GM19468 (cell line): ENCODE results near the gene GABRB2.

Experiments
- ATAC-seq: cut with Tn5 transposase; IDR thresholded peaks from one replicate; pipeline ENCODE4 v1.9.1; 2021; ENCODE audit warnings: mild to moderate bottlenecking, moderate library complexity, moderate number of reproducible peaks; ENCODE audit not compliant: unreplicated experiment; ENCODE audit errors: extremely low read depth

GABRB2 gene

GRCh38 chr5:161481922-161482321, 64.6 kb downstream of the GABRB2 start:
- no peak for ATAC-seq

DNA sequence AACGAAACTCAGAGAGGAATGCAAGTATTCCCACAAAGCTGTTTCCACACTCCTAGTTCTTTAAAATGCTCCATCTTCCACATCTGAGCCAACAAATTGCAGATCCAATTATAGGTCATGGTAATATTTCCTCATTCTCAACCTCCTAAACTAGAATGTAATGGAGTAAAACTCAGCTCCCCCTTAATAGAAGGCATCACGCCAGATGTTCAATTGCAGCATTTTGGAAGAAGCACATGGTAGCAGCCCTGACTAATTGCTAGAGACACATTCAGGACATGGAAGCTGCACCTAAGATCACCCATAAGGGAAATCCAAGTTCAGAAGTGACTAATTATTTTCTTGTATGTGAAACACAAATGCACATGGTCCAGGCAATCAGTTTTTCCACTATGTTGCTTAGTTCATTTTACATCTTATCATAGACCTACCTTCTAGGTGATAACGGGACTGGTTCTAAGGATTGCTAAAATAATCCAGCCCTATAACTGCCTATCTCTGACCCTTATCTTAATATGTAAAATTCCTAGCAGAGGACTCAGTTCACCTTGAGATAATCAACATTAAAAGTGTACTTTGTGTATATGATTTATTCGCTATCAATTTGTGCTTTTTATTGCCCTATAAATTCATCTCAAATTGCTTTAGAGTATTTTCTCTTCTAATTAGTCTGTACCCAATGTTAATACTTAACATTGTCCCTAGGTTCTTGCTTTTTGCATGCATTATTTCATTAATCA, 75.1 kb downstream of the GABRB2 start:
- ATAC-seq, result no peak

DNA sequence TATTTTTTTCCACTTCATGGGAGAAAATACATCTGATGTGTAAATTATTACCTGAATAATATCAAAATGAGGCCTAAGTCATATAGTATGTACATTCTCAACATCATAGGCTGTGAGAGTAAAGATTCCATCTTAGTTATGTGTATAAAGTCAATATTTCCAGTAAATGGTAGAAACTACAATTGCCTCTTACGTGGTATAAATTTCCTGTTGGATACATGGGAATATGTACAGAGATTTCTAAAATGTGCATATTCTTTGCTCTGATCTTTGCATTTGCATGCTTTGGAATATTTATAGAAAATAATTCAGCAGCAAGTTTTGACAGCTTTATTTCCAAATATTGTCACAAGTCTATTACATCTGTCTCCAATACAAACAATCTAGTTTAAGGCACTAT, 78.8 kb downstream of the GABRB2 start:
- ATAC-seq, result no peak

GRCh38 chr5:161460741-161461140, 85.8 kb downstream of the GABRB2 start:
- no peak for ATAC-seq

DNA sequence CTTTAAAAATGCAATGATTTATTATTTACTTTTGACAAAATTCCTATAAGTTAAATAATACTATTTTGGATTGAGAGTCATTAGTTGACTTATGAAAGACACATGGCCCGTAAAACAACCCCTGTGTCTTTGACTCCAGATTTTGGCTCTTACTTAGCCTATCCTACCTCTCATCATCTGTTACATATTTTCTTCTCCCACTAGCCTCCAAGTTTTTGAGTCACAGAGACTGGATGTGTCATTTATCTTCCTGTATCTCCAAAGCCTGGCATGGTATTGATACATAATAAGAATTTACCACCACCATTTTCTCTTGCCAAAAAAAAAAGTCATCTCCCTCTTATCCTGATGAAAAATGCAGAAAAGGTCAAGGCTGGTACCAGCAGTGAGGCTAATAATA, 99.9 kb downstream of the GABRB2 start:
- no peak for ATAC-seq

GRCh38 chr5:161442471-161442870, 104.1 kb downstream of the GABRB2 start:
- no peak for ATAC-seq

- ATAC-seq, result no peak
Measured at GRCh38 chr5:161432798-161433197, 113.7 kb downstream of the GABRB2 start.

- no peak for ATAC-seq
Measured at GRCh38 chr5:161431963-161432362, 114.6 kb downstream of the GABRB2 start.

GRCh38 chr5:161421067-161421466, 125.5 kb downstream of the GABRB2 start:
- no peak for ATAC-seq

GRCh38 chr5:161420521-161420920, 126.0 kb downstream of the GABRB2 start:
- ATAC-seq, result no peak

DNA sequence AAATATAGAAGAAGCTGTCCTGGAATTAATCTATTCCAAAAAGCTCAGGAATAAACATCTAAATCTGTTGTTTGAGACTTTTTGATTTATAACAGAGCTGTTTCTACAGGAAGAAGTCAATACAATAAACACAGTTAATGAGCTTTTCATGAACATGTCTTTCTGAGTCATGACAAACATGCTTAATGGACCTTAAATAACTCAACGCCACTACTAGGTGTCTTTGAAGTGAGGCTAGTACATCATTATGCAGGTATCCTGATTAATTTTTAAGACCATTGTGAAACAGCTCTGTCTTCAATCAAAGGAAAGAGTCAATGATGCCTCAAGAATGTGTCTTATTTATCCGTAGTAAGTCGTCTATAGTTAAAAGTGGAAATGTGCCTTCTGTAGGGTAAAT, 131.6 kb downstream of the GABRB2 start:
- no peak for ATAC-seq

GRCh38 chr5:161414037-161414436, 132.5 kb downstream of the GABRB2 start:
- ATAC-seq, result no peak

DNA sequence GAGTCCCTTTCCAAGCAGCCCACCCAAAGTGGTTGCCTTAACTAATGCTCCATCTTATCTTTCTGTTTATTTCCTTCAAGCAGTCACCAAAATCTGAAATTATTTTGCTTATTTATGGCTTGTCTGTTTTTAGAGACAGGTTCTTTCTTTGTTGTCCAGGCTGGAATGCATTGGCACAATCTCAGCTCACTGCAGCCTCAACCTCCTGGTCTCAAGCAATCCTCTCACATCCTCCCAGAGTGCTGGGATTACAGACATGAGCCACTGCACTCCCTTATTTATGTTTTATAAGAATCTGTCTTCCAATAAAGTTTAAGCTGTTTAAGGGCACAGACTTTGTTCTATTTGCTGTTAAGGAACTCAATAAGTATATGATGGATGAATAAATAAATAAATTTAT, 133.7 kb downstream of the GABRB2 start:
- ATAC-seq, result no peak

DNA sequence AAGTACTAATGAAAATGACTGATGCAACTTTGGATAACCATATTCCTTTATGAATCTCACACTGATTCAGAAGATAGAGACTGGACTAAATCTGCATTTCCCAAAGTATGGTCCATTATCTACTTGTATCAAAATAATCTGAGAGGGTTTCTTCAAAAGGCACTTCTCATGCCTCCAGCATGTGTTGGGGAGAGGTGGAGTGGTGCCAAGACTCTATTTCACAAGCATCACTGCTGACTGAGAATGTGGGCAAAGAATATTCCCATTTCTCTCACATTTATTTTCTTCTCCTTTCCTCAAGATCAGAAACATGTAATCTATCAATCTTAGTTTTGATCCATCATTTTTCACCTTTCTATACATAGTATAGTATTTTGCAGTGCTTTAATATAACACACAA, 135.4 kb downstream of the GABRB2 start:
- no peak for ATAC-seq

- no peak for ATAC-seq
Measured at GRCh38 chr5:161410640-161411039, 135.9 kb downstream of the GABRB2 start.

DNA sequence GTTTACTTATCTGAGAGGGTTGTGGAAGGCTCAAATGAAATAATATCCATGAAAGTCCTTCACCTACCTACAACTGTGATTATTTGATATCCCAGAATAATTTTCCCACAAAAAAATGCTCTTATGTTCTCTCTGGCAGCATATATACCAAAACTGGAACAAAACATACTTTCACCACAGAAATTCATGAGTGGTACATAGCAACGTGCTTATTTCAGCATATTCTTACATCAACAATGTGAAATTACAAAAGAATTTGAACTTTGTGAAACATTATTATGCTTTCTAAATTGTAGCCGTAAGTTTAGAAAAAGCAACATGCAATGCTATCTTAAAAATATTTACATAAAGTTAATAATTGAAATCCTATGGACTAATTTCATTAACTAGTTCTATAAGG, 137.1 kb downstream of the GABRB2 start:
- ATAC-seq, result no peak

DNA sequence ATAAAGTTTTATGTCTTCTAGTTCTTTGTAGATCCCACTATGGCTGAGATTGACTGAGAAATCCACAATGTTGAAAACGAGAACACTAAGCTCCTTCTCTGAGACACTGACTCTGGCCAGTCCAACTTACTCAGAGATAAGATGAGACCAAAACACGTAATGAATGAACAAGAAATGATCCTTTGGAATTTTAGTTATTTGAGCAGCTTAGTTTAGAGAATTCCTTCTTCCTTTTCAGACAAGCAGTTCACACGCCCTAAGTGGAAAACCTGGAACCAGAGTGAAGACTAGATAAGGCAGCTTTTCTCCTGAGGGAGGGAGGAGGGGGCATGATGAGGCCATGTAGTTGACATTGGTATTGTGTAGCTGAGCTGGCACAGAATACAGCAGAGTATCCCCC, 139.6 kb downstream of the GABRB2 start:
- ATAC-seq, result no peak

- ATAC-seq, result no peak
Measured at GRCh38 chr5:161403996-161404395, 142.5 kb downstream of the GABRB2 start.

- ATAC-seq, result no peak
Measured at GRCh38 chr5:161403121-161403520, 143.4 kb downstream of the GABRB2 start.

DNA sequence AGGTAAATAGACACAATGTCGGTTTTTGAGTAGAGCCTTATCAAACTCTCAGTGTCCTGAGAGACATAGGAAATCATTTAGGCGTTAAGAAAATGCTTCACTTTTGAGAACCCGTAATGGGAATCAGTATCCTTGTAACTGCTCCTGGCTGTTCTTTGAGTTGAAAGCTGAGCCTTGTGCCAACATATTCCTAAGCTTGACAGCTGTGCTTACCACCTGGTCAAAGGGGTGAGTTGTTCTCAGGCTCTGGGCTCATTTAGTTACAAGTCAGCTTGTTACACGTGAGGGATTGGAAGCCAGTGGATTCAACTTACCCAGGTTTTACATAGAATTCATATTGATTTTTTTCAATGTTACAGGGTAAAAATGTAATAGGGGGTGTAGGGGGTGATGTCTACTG, 145.9 kb downstream of the GABRB2 start:
- ATAC-seq, result no peak

DNA sequence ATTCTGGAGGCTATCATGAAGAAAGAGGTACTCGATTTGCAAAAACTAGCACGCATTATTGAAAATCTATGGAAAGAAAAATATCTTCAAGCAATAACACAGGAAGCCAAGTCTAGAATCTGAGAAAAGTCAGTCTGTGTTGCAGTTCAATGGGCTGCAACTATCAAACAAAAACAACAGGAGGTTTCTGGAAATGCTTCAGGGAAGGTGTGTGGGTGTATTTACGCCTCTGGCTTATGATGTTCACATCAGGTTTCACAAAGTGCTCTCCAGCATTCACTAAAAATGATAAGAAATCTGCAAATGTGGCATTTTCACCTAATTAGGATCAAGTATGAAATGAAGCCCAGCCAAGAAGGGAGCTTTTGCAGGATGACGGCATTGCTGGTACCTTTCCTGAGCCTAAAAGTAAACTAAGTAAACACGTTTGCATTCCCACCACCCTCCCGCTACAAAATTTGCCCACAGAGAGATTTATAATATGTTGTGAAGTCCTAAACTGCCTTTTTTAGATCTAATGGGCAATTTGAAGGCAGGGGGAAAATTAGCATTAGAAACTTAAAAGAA, 146.4 kb downstream of the GABRB2 start:
- ATAC-seq, result no peak

GRCh38 chr5:161397448-161397847, 149.1 kb downstream of the GABRB2 start:
- ATAC-seq, result no peak
